GM12874 (cell line): ENCODE data around the gene MMP25.

ENCODE experiments used
- TF ChIP-seq, protein P1 (sequence below): IDR thresholded peaks from 2 replicates; pipeline ENCODE4 v1.5.1; 2011; ENCODE audit warnings: low read depth, mild to moderate bottlenecking, control low read depth, low read length, moderate library complexity; ENCODE audit not compliant: insufficient read depth

The MMP25 gene

DNA sequence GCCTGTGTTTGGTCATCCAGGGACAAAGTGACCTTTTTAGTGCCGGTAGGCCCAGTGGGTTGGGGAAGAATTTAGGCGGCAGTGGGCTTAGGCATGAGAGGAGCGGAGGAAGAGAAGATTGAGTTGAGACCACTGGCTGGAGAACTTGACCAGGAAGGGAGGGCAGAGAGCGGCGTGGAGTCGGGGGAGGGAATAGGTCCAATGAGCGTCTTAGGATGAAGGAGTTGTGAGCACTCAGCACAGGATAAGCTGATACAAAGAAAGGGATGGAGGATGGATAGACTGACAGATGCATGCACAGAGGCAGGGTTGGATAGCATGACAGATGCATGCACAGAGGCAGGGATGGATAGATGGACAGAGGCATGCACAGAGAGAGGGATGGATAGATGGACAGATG, 27.1 kb downstream of the MMP25 start:
- TF ChIP-seq, protein P1, sequence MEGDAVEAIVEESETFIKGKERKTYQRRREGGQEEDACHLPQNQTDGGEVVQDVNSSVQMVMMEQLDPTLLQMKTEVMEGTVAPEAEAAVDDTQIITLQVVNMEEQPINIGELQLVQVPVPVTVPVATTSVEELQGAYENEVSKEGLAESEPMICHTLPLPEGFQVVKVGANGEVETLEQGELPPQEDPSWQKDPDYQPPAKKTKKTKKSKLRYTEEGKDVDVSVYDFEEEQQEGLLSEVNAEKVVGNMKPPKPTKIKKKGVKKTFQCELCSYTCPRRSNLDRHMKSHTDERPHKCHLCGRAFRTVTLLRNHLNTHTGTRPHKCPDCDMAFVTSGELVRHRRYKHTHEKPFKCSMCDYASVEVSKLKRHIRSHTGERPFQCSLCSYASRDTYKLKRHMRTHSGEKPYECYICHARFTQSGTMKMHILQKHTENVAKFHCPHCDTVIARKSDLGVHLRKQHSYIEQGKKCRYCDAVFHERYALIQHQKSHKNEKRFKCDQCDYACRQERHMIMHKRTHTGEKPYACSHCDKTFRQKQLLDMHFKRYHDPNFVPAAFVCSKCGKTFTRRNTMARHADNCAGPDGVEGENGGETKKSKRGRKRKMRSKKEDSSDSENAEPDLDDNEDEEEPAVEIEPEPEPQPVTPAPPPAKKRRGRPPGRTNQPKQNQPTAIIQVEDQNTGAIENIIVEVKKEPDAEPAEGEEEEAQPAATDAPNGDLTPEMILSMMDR, result no peak

DNA sequence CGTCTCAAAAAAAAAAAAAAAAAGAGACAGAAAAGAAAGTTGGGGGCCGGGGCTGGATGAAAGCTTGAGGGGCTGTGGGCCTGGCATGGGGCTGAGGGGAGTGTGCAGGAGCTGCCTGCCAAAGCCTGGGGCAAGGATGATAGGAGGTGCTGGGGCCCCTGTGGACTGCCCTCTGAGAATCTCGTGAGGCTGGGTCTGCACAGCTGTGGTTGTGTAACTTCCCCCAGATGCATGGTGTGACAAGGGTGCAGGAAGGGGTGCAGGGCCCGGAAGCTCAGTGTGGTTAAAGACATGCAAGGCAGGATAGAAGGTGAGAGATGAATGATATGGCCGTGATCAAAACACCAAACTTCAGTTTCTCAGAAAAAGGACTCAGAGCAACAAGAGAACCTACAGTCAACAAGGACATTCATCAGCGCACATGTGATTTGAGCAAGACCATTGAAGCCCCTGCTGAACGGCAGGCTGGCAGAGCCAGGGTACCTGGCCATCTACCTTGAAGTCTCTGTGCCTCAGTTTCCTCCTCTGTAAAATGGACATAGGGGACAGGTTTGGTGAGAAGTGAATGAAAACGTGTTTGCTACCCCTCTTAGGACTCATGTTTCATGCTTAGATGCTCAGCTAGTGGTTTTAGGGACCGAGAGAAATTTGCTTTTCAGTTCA, 28.6 kb downstream of the MMP25 start:
- TF ChIP-seq, protein P1, result no peak

DNA sequence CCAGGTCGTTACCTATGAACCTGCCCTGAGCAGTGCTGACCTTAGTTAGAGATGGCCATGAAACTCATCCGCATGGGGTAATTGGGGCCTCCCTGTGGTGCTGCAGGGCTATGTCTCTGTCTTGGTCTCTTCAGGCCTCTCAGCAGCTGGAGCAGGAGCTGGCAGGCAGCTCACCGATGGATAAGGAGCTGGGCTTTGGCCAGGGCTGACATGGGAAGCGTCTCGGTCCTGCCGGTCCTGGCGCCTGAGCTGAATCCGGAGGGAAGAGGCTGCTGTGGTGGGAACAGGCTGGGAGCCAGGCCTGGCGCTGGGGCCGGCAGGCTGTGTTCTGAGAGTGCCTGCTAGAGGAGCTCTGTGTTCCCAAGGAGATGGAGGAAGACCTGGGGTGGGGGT, 29.2 kb downstream of the MMP25 start:
- TF ChIP-seq, protein P1, result no peak

DNA sequence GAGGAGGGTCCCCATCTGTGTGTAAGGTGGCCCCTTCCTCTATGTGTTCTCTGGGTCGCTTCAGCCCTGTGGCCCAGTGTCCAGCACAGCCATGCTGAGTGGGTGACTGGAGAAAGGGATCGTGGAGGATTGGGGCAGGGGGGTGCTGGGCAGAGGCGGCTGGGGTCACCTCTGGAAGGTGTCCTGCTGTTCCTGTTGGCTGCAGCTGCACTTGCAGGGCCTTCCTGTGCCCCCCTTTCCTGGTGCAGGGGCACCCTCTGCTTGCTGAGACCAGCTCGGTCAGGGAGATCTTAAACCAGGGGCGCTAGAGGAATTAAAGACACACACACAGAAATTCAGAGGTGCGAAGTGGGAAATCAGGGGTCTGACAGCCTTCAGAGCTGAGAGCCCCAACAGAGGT, 30.2 kb downstream of the MMP25 start:
- TF ChIP-seq, protein P1, result no peak

- TF ChIP-seq, protein P1, result no peak
Observed at GRCh38 chr16:3080024-3080423, 33.7 kb downstream of the MMP25 start.

- TF ChIP-seq, protein P1, result no peak
Observed at GRCh38 chr16:3084491-3084890, 38.1 kb downstream of the MMP25 start.

DNA sequence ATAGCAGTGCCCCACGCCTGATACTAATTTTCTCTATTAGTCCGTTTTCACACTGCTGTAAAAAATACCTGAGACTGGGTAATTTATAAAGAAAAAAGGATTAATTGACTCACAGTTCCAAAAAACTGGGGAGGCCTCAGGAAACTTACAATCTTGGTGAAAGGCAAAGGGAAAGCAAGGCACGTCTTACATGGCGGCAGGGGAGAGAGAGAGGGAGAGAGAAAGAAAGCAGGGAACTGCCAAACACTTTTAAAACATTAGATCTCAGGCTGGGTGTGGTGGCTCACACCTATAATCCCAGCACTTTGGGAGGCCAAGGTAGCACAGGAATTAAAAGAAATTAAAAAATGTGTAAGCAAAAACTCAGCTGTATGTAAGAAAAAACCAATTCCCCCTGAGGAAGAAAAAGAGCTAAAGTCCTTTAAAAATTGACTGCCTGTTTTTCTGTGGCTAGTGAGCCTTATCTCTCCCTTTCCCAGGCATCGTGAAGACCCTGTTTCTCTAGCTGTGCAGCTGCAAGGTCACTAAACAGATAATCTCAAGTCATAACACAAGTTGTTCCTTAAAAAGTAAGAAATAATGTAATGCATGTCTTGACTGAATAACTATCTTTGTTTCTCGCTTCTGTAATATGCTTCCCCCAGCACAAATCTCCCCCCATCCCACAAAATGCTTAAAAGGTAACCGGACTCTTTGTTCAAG, 38.8 kb downstream of the MMP25 start:
- TF ChIP-seq, protein P1, result no peak
